Type B pancreatic cell (in vitro differentiated cells): Measurements from ENCODE around the gene GRIK4. TPM values are rescaled to one million over a fixed set of nuclear protein-coding genes. Genes with fewer than 3 reads are reported as not detected.
A peak's percentile ranks its signal among the peaks of the same experiment; 100 is the strongest.

Experiments
- DNase-seq: peaks from one replicate; pipeline ENCODE4 v3.0.0; 2021; ENCODE audit warnings: mixed read lengths; ENCODE audit not compliant: unreplicated experiment; ENCODE audit errors: extremely low spot score
- H3K27ac Mint-ChIP-seq: 2 replicates; pipeline ENCODE4 v1.8.0; 2021; ENCODE audit warnings: mild to moderate bottlenecking, mixed read lengths
- H3K27me3 Mint-ChIP-seq: 2 replicates; pipeline ENCODE4 v1.8.0; 2021; ENCODE audit warnings: mixed read lengths
- H3K36me3 Mint-ChIP-seq: 2 replicates; pipeline ENCODE4 v1.8.0; 2021; ENCODE audit warnings: mixed read lengths
- H3K4me1 Mint-ChIP-seq: one replicate; pipeline ENCODE4 v1.8.0; 2021; ENCODE audit warnings: mixed read lengths; ENCODE audit not compliant: unreplicated experiment
- H3K4me3 Mint-ChIP-seq: 2 replicates; pipeline ENCODE4 v1.8.0; 2021; ENCODE audit warnings: mild to moderate bottlenecking, mixed read lengths
- H3K9me3 Mint-ChIP-seq: 2 replicates; pipeline ENCODE4 v1.8.0; 2021; ENCODE audit warnings: mixed read lengths
- total RNA-seq: library from RNA; stranded (reverse); gene quantifications from 2 replicates; pipeline ENCODE4 v1.2.1, GENCODE V29; 2021; ENCODE audit warnings: low replicate concordance
- TF ChIP-seq, protein P1 (sequence below): fragments of 200-600 bp; sonication (generic); conservative IDR thresholded peaks from 2 replicates; pipeline ENCODE4 v1.5.0; 2021; ENCODE audit warnings: antibody characterized with exemption, mild to moderate bottlenecking

Gene GRIK4
- total RNA-seq, 1 donor from 2014 or later, result 0.72 TPM

DNA sequence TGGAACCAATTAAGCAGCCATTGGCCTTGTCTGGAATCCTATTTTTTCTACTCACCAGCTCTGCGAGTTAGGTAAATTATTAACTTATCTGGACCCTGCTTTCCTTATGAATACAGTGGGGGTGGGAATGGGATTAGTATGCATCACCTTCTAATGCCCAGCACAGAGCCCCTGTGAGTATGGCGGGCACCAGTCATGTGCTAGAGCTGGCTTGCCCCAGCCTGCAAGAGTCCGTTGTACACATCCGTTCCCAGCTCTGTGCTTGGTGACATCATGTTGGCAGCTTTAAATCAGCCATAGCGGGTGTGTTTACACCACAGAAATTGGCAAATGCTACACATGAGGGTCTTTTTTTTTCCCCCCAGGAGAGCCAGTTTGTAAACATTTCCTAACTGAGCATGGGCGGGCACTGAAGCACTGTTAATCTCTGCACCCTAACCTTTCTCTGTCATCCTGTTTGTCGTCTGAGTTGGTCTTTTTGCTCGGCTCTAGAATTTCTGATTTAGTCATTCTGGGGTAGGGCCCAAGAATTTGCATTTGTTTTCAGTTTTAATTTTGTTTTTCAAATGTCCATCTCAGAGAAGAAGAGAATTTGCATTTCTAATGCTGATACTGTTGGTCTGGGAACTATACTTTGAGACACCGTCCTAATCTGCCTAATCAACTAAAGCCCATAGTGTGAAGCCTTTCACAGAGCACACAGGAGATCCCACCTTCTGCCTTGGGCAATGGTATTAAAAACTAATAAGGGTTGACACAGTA lies 382.1 kb downstream of the GRIK4 start:
- TF ChIP-seq, protein P1, sequence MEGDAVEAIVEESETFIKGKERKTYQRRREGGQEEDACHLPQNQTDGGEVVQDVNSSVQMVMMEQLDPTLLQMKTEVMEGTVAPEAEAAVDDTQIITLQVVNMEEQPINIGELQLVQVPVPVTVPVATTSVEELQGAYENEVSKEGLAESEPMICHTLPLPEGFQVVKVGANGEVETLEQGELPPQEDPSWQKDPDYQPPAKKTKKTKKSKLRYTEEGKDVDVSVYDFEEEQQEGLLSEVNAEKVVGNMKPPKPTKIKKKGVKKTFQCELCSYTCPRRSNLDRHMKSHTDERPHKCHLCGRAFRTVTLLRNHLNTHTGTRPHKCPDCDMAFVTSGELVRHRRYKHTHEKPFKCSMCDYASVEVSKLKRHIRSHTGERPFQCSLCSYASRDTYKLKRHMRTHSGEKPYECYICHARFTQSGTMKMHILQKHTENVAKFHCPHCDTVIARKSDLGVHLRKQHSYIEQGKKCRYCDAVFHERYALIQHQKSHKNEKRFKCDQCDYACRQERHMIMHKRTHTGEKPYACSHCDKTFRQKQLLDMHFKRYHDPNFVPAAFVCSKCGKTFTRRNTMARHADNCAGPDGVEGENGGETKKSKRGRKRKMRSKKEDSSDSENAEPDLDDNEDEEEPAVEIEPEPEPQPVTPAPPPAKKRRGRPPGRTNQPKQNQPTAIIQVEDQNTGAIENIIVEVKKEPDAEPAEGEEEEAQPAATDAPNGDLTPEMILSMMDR, result no peak
- Mint-ChIP-seq H3K4me3 (no peak overlapping the region), H3K27me3 (peaks cover 26% of the 10 kb centered on the region), H3K27ac (no peak overlapping the region), H3K9me3 (no peaks in the 10 kb centered on the region), H3K4me1 (peaks cover 9% of the 10 kb centered on the region), H3K36me3 (no peaks in the 10 kb centered on the region)
- no peak for DNase-seq

DNA sequence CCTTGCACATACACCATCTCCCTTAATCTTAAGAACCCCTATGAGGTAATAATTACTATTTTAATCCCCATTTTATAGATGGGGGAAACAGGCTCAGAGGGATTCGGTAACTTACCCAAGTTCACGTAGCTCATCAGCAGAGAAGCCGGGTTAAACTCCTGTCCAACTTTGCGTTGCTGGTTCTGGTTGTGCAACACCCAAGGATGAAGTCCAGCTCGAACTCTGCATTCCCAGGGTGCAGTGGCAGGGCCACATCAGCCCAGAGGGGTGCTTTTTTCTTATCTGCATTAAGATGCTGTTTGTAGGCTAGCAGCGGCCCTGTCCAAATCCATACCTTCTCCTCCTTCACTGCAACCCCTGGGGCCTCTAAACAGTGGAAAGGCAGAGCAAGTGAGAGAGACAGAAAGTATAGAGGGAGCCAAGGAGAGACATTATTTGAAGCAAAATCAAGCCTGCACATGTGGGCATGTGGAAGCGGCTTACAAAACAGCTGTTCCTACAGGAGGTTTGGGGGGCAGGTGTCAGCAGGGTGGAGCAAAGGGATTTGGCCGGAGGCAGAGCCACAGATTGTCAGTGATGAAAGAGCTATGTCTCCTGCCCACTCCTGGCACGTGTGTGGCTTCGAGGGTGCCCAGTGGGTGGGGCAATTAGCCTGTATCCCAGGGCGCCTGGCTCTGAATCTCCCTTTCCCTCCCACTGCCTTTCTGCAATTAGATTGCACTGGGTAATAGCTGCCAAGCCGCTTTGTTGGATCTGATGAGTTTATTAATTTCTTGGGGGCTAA lies 382.8 kb downstream of the GRIK4 start:
- DNase-seq, result no peak
- TF ChIP-seq, protein P1, result no peak
- Mint-ChIP-seq H3K4me1 (peaks cover 9% of the 10 kb centered on the region), H3K9me3 (no peaks in the 10 kb centered on the region), H3K4me3 (no peak overlapping the region), H3K36me3 (no peaks in the 10 kb centered on the region), H3K27me3 (peaks cover 24% of the 10 kb centered on the region), H3K27ac (no peak overlapping the region)

DNA sequence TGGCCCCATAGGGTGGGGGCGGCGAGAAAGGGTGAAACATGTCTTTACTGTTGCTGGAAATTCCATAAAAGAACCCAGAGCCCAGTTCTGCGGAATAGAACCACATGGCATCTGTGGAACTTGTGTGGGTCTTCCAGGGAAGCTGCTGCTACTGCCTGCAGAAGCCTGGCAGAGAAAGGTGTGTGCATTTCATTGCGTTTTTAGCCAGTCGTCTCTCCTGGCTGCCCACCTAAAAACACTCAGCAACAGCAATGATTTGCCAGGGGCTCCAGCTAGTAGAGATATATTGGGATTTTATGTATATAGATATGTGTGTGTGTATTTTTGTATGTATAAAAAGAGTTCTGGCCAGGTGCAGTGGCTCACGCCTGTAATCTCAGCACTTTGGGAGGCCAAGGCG lies 385.1 kb downstream of the GRIK4 start:
- Mint-ChIP-seq H3K27ac (no peak overlapping the region), H3K4me3 (no peak overlapping the region), H3K36me3 (no peaks in the 10 kb centered on the region), H3K4me1 (peaks cover 9% of the 10 kb centered on the region), H3K9me3 (no peaks in the 10 kb centered on the region), H3K27me3 (peaks cover 40% of the 10 kb centered on the region)
- no peak for DNase-seq
- TF ChIP-seq, protein P1, result no peak

DNA sequence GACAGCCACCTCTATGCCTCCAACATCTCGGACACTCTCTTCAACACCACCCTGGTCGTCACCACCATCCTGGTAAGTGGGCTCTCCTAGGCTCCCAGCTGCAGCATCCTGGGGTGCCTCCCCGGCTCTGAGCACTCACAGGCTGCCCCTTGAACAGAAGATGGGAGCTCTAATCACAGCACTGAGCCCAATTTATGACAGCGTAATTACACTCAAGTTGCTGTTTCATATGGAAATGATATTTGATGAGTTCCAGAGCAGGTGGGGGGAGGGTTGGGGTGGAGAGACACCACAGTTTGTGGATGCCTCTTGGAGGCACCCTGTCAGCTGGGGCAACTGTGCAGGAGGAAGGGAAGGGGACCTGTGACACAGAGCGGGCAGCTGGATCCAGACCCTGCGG lies 387.0 kb downstream of the GRIK4 start:
- DNase-seq, result no peak
- H3K9me3 Mint-ChIP-seq, result no peaks in the 10 kb centered on the region
- H3K36me3 Mint-ChIP-seq, result no peaks in the 10 kb centered on the region
- H3K27me3 Mint-ChIP-seq, result peaks cover 40% of the 10 kb centered on the region
- peaks cover 9% of the 10 kb centered on the region for H3K4me1 Mint-ChIP-seq
- no peak overlapping the region for H3K27ac Mint-ChIP-seq
- TF ChIP-seq, protein P1, result no peak
- peak overlapping the region; percentile 10 for H3K4me3 Mint-ChIP-seq

DNA sequence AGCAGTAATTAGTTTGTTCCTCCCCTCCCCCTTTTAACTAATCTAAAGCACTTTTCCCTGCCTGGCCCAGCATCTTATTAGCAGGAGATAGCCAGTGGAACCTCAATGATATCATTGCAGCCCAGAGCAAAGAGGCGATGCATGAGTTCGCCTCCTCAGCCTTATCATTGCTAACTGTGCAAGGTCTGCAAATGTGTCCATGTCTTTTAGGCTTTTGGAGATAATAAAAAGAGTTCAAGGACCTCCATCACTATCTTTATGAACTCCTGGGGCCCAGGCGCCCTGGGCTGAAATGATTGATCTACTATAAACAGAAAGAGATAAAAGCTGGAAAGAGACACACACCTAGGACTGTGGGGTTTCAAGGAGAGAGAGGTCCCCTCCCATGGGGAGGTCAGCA lies 388.2 kb downstream of the GRIK4 start:
- Mint-ChIP-seq H3K4me1 (peaks cover 9% of the 10 kb centered on the region), H3K27ac (no peak overlapping the region), H3K9me3 (no peaks in the 10 kb centered on the region), H3K4me3 (no peak overlapping the region), H3K36me3 (no peaks in the 10 kb centered on the region), H3K27me3 (peaks cover 30% of the 10 kb centered on the region)
- TF ChIP-seq, protein P1, result no peak
- no peak for DNase-seq
